ENCODE data around the gene DYNLT2B.

DYNLT2B gene

DNA sequence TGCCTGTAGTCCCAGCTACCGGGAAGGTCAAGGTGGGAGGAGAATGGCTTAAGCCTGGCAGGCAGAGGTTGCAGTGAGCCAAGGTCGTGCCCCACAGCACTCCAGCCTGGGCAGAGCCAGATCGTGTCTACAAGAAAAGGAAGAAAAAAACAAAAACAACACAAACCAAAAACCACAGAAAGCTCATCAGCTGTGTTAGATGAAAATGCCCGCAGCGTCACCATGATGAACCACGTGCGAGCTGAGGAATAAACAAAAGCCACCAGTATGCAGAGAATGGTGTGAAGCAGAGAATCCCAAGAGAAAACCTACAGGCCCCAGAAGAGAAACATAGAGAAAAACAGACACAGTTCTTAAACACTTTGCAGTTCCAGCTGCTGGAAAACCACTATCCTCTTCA lies 39.9 kb upstream of the DYNLT2B start:
- TF ChIP-seq YY1 (IDR thresholded peaks at IDR 0.05; ENCODE audit: low read depth) (no peak), EP300 (IDR thresholded peaks at IDR 0.05; ENCODE audit: borderline replicate concordance) (no peak), EGR1 (IDR thresholded peaks at IDR 0.05) (no peak)

- TF ChIP-seq TAF1 (IDR thresholded peaks at IDR 0.05; ENCODE audit: low read depth) (no peak), CEBPB (IDR thresholded peaks at IDR 0.05) (no peak), NFIC (IDR thresholded peaks at IDR 0.05) (no peak), ZBTB7A (IDR thresholded peaks at IDR 0.05; ENCODE audit: low read depth) (no peak), TCF12 (IDR thresholded peaks at IDR 0.05; ENCODE audit: low read depth) (no peak), YY1 (IDR thresholded peaks at IDR 0.05; ENCODE audit: low read depth) (no peak), EP300 (IDR thresholded peaks at IDR 0.05; ENCODE audit: borderline replicate concordance) (no peak), EGR1 (IDR thresholded peaks at IDR 0.05) (no peak)
- TF ChIP-seq, protein P1, sequence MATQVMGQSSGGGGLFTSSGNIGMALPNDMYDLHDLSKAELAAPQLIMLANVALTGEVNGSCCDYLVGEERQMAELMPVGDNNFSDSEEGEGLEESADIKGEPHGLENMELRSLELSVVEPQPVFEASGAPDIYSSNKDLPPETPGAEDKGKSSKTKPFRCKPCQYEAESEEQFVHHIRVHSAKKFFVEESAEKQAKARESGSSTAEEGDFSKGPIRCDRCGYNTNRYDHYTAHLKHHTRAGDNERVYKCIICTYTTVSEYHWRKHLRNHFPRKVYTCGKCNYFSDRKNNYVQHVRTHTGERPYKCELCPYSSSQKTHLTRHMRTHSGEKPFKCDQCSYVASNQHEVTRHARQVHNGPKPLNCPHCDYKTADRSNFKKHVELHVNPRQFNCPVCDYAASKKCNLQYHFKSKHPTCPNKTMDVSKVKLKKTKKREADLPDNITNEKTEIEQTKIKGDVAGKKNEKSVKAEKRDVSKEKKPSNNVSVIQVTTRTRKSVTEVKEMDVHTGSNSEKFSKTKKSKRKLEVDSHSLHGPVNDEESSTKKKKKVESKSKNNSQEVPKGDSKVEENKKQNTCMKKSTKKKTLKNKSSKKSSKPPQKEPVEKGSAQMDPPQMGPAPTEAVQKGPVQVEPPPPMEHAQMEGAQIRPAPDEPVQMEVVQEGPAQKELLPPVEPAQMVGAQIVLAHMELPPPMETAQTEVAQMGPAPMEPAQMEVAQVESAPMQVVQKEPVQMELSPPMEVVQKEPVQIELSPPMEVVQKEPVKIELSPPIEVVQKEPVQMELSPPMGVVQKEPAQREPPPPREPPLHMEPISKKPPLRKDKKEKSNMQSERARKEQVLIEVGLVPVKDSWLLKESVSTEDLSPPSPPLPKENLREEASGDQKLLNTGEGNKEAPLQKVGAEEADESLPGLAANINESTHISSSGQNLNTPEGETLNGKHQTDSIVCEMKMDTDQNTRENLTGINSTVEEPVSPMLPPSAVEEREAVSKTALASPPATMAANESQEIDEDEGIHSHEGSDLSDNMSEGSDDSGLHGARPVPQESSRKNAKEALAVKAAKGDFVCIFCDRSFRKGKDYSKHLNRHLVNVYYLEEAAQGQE (IDR thresholded peaks at IDR 0.05; ENCODE audit: low read depth) = no peak
- TF ChIP-seq, protein P2, sequence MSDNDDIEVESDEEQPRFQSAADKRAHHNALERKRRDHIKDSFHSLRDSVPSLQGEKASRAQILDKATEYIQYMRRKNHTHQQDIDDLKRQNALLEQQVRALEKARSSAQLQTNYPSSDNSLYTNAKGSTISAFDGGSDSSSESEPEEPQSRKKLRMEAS (IDR thresholded peaks at IDR 0.05) = no peak
- TF ChIP-seq, protein P3, sequence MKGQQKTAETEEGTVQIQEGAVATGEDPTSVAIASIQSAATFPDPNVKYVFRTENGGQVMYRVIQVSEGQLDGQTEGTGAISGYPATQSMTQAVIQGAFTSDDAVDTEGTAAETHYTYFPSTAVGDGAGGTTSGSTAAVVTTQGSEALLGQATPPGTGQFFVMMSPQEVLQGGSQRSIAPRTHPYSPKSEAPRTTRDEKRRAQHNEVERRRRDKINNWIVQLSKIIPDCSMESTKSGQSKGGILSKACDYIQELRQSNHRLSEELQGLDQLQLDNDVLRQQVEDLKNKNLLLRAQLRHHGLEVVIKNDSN (IDR thresholded peaks at IDR 0.05) = no peak
Measured at GRCh38 chr3:196356556-196356955, 38.5 kb upstream of the DYNLT2B start.

GRCh38 chr3:196355668-196356067 lies 37.6 kb upstream of the DYNLT2B start:
- TF ChIP-seq, protein P1 (IDR thresholded peaks at IDR 0.05; ENCODE audit: low read depth) = no peak
- TF ChIP-seq, protein P2 (IDR thresholded peaks at IDR 0.05) = no peak
- no peak for TF ChIP-seq CEBPB (IDR thresholded peaks at IDR 0.05)
- TF ChIP-seq ZBTB7A (IDR thresholded peaks at IDR 0.05; ENCODE audit: low read depth) = no peak
- no peak for TF ChIP-seq YY1 (IDR thresholded peaks at IDR 0.05; ENCODE audit: low read depth)
- TF ChIP-seq, protein P3 (IDR thresholded peaks at IDR 0.05) = no peak
- TF ChIP-seq TCF12 (IDR thresholded peaks at IDR 0.05; ENCODE audit: low read depth) = no peak
- no peak for TF ChIP-seq NFIC (IDR thresholded peaks at IDR 0.05)

- TF ChIP-seq, protein P3 (IDR thresholded peaks at IDR 0.05) = no peak
- TF ChIP-seq ZBTB7A (IDR thresholded peaks at IDR 0.05; ENCODE audit: low read depth) = no peak
- no peak for TF ChIP-seq YY1 (IDR thresholded peaks at IDR 0.05; ENCODE audit: low read depth)
- TF ChIP-seq TAF1 (IDR thresholded peaks at IDR 0.05; ENCODE audit: low read depth) = no peak
- TF ChIP-seq TEAD4 (IDR thresholded peaks at IDR 0.05) = no peak
- TF ChIP-seq CEBPB (IDR thresholded peaks at IDR 0.05) = no peak
- no peak for TF ChIP-seq RAD21 (IDR thresholded peaks at IDR 0.05; ENCODE audit: low read depth)
- no peak for TF ChIP-seq CREB1 (IDR thresholded peaks at IDR 0.05; ENCODE audit: low read depth)
- no peak for TF ChIP-seq FOXM1 (IDR thresholded peaks at IDR 0.05; ENCODE audit: borderline replicate concordance, low read depth)
- TF ChIP-seq, protein P1 (IDR thresholded peaks at IDR 0.05; ENCODE audit: low read depth) = no peak
- no peak for TF ChIP-seq TCF12 (IDR thresholded peaks at IDR 0.05; ENCODE audit: low read depth)
- TF ChIP-seq EP300 (IDR thresholded peaks at IDR 0.05; ENCODE audit: borderline replicate concordance) = no peak
- TF ChIP-seq EGR1 (IDR thresholded peaks at IDR 0.05) = no peak
- TF ChIP-seq, protein P2 (IDR thresholded peaks at IDR 0.05) = no peak
- no peak for TF ChIP-seq NFIC (IDR thresholded peaks at IDR 0.05)
Measured at GRCh38 chr3:196354132-196354531, 36.1 kb upstream of the DYNLT2B start.
